Measurements from ENCODE around the gene NFAT5.
"Not testable (repeated sequence)": the region's sequence is repeated elsewhere in the genome, so short reads cannot be mapped to it uniquely, and the experiment has no call there.

The NFAT5 gene

GRCh38 chr16:69565671-69566239 is at the start of gene NFAT5:
NFAT5 (plus strand) TSS chr16:69565966; CDS start chr16:69566302, 336 bp downstream.
- peak; percentile 88 to 89 for DNase-seq

DNA sequence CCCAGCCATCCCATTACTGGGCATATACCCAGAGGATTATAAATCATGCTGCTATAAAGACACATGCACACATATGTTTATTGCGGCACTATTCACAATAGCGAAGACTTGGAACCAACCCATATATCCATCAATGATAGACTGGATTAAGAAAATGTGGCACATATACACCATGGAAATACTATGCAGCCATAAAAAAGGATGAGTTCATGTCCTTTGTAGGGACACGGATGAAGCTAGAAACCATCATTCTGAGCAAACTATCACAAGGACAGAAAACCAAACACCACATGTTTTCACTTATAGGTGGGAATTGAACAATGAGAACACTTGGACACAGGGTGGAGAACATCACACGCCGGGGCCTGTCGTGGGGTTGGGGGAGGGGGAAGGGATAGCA is 47.9 kb upstream of the NFAT5 start:
- not testable (repeated sequence) for DNase-seq

GRCh38 chr16:69520413-69520799 is 45.4 kb upstream of the NFAT5 start:
- DNase-seq: no peak

GRCh38 chr16:69520800-69521602 is 44.8 kb upstream of the NFAT5 start:
- no peak for DNase-seq

DNA sequence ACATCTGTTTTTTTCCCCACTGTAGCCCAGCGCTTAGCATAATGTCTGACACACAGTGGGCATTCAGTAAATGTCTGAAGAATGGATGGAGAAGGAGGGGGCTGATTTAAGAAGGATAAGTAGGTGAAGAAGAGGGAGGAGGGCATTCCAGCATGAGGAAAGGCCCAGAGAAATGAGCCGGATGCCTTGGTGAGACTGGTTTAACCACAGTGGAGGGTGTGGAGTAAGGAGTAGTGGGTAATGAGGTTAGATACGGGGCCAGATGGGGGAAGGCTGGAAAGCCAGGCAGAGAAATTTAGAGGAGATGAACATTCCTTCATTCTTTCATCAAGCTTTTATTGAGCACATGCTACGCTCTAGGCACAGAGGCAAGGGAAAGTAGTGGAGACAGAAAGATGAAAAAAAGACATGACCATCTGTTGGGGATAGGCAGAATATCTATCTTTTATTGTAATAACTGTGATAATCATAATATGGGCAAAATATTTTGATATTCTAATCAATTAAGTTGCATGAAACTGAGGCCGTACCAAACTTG is 43.7 kb upstream of the NFAT5 start:
- DNase-seq: no peak

DNA sequence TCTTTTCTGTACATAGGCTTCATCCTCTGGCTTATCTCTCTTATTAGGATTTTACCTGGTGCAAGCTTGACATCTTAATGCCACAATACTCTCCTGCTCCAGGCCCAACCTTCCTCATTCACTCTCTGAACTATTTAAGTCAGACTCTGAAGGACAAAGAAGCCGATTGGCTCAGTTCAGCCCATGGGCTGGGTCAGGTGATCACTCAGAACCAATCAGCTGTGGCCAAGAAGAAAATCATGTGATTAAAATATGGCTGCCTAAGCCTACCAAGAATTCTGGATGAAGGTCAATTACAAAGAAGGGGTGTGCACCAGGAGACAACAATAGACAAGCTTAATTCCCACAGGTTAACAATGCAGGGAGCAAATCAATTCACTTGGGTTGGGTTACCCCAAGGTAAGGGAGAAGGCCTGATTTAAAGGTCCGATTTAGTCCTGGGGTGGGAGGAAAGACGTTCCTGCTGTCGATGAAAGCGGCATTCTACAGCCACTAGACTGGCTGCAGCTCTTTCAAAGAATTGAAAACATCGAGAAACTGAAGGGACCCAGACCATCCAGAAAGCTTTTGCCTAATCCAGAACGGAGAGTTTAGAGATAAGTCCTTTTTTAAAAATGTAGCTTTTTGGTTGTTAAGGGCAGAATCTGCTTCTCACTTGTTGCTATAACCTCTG is 42.9 kb upstream of the NFAT5 start:
- no peak for DNase-seq

DNA sequence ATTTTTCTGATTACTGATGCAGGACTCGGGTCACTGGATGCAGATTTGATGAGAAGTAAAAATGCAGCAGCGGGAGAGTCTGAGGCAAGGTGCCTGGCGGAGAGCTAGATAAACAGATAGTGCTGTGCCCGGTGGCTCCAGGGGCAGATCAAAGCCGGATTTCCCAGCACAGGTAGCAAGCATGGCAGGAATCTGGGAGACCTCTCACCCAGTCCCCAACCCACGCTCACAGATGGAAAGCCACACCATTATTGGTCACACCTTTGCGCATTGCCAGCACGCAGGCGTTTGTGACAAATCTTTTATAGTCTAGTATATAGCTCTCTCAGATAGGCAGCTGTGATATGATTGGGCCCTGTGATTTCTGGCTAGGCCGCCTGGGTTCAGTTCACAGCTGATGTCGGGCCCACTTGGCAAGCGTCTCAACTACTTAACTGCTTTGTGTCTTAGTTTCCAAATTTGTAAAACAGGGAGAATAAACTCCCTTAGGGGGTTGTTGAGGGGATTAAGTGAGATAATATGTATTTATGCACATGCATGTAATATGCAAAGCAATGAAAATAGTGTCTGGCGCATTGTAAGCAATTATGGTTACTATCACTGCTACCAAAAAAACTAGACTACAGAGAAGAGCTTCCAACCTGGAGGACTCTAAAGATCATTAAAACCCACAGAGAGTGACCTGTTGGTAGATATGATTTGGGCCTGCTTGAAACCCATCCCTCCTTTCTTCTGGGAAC is 42.0 kb upstream of the NFAT5 start:
- DNase-seq: no peak

DNA sequence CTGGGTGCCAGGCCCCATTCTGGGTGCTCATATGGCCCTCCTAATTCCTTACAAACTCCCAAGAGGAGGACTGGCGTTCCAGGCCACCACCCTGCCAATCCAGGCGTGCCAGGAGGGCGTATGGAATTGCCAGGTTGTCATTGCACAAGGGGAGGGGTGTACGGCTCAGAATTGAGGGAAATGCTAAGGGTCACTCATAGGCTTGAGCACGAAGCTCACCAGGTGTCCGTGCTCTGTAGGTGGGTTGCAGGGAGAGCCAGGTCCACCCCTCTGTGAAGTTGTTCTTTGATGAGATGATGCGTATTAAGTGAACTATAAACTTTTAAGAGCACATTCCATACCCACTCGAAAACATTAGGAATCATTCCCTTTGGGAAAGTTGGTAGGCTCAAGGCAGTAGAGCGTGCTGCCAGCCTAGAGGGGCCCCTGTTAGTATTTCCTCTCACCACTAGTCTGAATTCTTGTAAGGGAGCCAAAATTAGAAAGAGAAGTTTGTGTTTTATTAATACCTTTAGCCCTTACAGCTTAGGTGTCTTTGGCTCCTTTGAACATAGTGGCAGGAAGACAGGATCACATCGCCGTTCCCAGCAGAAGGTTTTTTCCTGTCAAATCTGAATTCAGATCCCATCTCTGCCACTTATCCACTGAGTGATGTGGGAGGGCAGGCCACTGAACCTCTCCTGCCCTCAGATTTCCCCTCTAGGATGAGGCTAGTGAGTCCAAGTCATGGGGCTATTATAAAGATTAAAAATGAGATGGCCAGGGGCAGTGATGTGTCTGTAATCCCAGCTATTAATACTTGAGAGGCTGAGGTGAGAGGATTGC is 38.7 kb upstream of the NFAT5 start:
- DNase-seq: no peak

DNA sequence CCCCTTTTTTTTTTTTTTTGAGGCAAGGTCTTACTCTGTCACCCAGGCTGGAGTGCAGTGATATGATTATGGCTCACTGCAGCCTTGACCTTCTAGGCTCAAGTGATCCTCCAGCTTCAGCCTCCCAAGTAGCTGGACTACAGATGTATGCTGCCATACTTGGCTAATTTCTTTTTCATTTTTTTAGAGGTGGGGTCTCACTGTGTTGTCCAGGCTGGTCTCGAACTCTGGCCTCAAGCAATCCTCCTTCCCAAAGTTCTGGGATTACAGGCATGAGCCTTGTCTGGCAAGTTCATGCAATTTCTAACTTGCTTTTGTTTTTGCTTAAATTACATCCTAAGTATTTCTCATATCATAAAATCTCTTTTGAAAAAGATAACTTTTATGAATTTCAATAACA is 33.8 kb upstream of the NFAT5 start:
- no peak for DNase-seq

DNA sequence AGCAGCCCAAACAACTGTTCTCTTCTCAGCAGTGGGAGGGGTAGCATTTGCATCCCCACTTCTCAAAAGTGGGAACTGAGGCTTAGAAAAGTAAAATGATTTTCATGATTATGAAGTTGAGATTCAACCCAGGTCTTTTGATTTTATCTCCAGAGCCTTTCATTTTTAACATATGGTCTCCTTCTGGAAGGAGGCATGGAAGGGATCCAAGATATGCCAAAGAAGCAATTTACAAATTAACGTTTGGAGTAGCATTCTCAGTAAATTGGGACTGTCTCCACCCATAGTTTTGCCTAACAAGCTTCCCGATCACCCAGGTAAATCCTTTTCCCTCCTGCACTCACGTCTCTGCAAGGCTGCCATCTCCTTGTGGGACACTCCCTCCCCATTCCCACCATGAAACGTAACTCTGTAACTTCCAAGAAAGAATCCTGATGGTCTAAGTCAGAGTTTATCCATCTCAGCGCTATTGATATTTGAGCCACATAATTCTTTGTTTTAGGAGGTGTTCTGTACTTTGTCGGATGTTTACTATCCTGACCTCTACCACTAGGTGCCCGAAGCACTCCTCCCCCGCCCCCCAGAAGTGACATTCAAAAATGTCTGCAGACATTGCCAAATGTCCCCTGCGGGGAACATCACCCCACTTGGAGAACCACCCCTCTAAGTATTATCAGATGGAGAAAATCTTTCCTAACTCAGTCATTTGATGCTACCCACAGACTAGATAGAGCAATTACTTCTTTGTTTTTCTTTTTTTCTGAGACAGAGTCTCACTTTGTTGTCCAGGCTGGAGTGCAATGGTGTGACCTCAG is 32.9 kb upstream of the NFAT5 start:
- DNase-seq: no peak

- no peak for DNase-seq
These were observed 31.0 kb upstream of the NFAT5 start for GRCh38 chr16:69534720-69535119.

DNA sequence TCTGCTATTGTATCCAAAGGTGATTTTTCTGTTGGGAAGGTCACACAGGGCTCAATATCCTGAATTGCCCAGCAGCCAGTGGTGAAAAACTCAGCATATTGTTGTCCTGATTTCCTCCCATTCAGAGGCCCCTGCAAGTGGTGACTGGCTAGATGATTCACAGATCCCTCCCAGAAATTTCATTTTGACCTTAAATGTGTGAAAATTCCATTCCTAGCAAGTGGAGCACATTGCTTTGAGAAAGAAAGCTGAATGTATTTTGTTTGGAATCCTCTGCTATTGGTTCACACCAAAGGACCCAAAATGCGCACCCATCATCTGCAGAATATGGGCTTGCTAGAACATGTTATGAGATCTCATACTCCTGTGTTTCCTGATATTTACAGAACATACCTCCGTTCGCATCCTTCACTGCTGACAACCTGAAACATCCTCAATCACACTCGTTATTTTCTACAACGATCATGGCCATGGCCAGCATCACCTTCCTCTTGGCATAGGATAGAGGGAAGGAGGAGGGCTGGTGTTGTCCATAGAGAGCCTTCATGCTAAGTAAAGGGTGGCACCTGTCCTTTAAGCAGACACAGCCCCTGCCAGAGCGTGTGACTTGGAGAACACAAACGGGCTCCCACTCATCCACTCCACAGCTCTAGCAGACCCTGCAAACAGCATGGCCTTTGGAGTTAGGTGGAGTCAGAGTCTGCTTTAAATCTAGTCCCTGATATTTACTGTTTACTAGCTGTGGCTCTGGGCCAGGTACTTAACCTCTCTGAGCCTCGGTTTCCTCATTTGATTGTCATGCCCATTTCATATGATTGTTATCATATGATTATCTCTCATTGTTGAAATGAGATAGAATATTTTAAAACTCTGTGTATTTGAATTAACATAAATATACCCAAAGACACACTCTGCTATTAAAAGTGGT is 30.4 kb upstream of the NFAT5 start:
- DNase-seq: no peak

DNA sequence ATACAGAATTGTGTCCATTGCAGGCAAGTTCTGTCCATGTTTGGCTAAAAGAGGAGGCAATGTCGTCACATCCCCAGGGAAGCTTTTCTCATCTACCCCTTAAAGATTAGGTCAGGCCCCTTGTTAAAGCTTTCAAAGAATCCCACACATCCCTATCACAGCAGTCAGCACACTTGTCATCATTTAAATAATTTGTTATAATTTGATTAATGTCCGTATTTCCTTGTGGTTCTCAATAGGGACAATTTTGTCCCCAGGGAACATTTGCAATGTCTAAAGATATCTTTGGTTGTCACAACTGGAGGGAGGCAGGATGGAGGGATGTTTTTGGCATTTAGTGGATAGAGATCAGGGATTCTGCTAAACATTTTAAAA is 28.1 kb upstream of the NFAT5 start:
- no peak for DNase-seq

GRCh38 chr16:69538808-69539207 is 27.0 kb upstream of the NFAT5 start:
- no peak for DNase-seq

GRCh38 chr16:69542974-69543373 is 22.8 kb upstream of the NFAT5 start:
- DNase-seq: no peak

- no peak for DNase-seq
These were observed 21.7 kb upstream of the NFAT5 start for GRCh38 chr16:69544088-69544487.

- not testable (repeated sequence) for DNase-seq
These were observed 19.1 kb upstream of the NFAT5 start for GRCh38 chr16:69546663-69547062.

GRCh38 chr16:69553332-69553731 is 12.4 kb upstream of the NFAT5 start:
- DNase-seq: no peak

DNA sequence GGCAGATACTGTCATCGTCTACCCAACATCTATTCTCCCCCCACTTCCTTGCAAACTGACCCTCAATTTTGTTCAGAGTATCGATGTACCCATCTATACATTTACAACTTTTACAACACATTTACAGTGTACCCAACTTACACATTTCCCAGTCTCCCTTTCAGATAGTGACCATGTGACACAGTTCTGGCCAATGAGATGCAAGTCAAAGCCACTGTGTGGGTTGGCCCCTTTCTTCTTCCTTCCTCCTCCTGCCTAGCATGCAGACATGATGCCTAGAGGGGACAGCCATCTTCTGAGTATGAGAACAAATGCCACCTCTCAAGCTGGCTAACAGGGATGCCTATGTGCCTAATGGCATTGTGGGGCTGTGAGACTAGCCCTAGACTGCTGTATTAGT is 11.3 kb upstream of the NFAT5 start:
- no peak for DNase-seq

DNA sequence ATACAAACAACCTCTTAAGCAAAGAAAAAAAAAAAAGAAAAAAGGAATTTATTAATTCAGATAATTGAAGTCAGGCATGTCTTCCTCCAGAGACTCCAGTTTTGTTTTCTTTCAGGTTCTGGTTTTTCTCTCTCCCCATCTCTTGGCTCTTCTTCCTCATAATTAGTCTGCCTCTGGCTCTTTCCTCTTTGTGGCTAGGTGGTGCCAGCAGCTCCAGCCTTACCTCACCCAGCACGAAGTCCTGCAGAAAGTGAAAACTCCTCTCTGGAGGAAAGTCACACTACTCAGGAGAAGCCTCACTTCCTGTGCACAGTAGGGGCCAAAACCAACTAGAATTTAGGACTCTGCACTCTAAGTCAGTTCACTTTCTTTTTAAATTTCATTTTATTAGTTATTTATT is 10.3 kb upstream of the NFAT5 start:
- no peak for DNase-seq

All from activated CD4-positive, alpha-beta T cell treated with anti-CD3 and anti-CD28 coated beads for 4 hours (primary cell).